Erythroblast (primary cell): ENCODE data around the gene CNOT6.

Experiments used
- GATA1 ChIP-seq: IDR thresholded peaks from 2 replicates; pipeline ENCODE4 v1.6.1; 2011; ENCODE audit warnings: low read depth, mild to moderate bottlenecking, control low read depth, low read length, moderate library complexity
- POLR2A ChIP-seq: IDR thresholded peaks from 2 replicates; pipeline ENCODE4 v1.6.1; 2011; ENCODE audit warnings: mild to moderate bottlenecking, low read length

GRCh38 chr5:180618829-180619562 is 124.8 kb downstream of the CNOT6 start:
- TF ChIP-seq POLR2A (no peak), GATA1 (no peak)
